PFSK-1 (cell line): ENCODE results near the gene HINFP.

ENCODE experiments used
- FOXP2 ChIP-seq: optimal IDR thresholded peaks from 2 replicates; pipeline ENCODE3; 2011; ENCODE audit warnings: borderline replicate concordance, control low read depth, inconsistent platforms; ENCODE audit not compliant: insufficient read depth; ENCODE audit errors: extremely low read length, extremely low read depth
- POLR2AphosphoS5 ChIP-seq: IDR thresholded peaks from 2 replicates; pipeline ENCODE4 v1.6.1; 2012; ENCODE audit warnings: low read depth, mild to moderate bottlenecking, control low read depth, low read length, moderate library complexity
- REST ChIP-seq, 2 experiments: IDR thresholded peaks; 2 replicates each; pipeline versions ENCODE4 v1.6.1 to v1.8.0; 2011 to 2012; ENCODE audit warnings: low read depth in 2 of 2, low read length in 2 of 2, control low read depth in 1 of 2, inconsistent platforms in 1 of 2, mild to moderate bottlenecking in 1 of 2, moderate library complexity in 1 of 2; ENCODE audit not compliant: insufficient read depth in 1 of 2
- SIN3A ChIP-seq: IDR thresholded peaks from 2 replicates; pipeline ENCODE4 v1.6.1; 2012; ENCODE audit warnings: mild to moderate bottlenecking, low read length, moderate library complexity, borderline replicate concordance; ENCODE audit not compliant: insufficient read depth
- TAF1 ChIP-seq: IDR thresholded peaks from 2 replicates; pipeline ENCODE4 v1.6.1; 2012; ENCODE audit warnings: low read length, control low read depth, borderline replicate concordance; ENCODE audit not compliant: insufficient read depth

GRCh38 chr11:119145551-119145950 lies 24.2 kb downstream of the HINFP start:
- TF ChIP-seq TAF1 (no peak), REST (IDR thresholded peaks at IDR 0.05; ENCODE audit: insufficient read depth in 1 of 2, low read depth in 2 of 2, low read length in 2 of 2) (no peak), SIN3A (no peak), POLR2AphosphoS5 (no peak), FOXP2 (no peak)
